Inflammatory macrophage treated with lipopolysaccharide for 4 hours (primary cell): ENCODE results near the gene SRMS.

ENCODE experiments used
- DNase-seq: peaks from one replicate; pipeline ENCODE4 v3.0.0-alpha.2; 2020

SRMS gene

DNA sequence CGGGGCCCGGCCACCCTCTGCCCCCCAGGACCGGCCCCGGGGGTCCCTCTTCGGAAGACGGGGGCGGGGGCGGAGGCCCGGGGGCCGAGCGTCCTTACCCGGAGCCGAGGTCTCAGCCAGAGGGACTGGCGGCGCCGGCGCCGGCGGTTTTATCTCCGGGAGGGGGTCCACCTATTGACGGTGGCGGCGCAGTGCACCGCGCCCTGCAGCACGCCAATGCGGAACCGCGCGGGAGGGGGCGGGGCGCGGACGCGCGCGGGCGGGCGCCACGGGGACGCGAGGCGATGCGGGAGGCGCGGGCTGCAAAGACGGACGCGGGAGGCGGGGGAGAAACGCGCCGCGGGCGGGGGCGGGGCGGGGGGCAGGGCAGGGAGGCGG is 48.6 kb downstream of the SRMS start, which contains the start of gene EEF1A2:
TSS of gene EEF1A2 (minus strand) at position 124 of the 378 bp plus-strand sequence. CDS start 1,320 bp downstream, outside the sequence.
- peak; percentile 18 for DNase-seq

DNA sequence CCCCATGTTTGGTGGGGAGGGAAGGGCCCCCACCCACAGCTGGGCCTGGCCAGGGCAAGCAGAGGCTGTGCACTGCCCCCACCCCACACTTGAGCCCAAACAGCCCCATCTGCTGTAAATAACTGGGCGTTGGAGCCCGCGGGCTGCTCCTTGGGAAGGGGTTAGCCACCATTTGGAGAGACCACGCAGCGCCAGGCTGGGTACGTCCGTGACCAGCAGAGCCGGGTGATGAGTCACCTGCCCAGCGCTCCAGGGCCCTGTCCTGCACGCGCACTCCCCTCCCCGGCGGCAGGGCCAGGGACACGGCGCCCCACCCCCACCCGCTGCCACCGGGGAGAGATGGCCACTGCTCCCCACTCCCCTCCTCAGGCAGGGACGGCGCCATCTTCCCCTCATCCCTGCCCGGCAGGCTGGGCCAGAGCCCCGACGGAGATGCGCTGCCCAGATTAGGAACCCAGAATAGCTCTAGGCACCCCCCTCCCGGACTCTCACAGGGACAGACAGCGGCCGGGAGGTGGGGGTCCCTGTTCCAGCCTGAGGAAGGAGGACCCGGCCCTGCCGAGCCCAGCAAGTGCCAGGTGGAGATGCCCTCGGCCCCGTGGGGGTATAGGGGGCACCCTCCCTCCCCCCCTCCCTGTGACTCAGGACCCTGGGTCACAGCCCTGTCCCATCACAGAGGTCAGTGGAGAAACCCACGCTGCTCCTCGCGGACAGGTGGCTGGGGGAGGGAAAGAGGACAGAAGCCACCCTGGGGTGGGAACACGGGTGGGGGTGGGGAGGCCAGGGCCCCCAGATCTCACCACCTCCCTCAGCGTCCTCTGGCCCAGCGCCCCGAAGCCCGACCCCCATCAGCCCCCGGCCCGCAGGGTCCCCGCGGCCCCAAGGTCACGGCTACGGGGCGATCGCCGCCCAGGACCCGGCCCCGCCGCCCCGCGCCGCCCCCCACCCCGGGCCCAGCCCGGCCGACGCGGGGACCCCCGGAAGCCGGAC is 49.3 kb downstream of the SRMS start:
- DNase-seq: no peak

DNA sequence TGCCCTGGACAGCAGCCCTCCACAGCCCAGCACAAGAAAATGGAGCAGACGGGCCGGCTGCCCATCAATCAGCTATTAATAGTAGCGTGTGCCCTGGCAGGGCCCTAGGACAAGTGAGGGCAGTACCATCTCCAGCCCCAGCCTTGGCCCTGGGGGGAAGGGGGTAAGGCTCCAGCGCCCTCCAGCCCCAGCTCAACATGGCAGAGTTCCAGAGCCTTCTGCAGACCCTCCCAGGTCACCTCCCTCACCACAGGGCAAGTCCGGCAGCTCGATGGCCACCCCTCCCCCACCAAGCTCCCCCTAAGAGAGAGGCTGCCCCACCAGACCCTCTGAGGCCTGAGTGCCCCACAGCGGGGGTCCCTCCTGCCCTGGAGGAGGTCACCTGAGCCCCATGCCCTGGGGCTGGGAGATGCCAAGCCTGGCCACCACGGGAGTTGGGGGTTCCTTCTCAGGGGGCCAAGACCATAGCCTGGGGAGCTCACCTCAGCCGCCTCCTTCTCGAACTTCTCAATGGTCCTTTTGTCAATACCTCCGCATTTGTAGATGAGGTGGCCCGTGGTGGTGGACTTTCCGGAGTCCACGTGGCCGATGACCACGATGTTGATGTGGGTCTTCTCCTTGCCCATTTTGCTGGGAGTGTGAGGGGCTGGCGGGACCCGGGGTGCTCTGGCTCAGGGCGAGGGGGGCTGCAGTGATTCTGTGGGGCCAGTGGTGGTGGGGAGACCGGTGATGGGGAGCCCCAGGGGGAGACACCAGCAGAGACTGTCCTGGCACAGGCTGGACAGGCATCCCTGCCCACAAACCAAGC is 50.2 kb downstream of the SRMS start:
- DNase-seq: no peak

DNA sequence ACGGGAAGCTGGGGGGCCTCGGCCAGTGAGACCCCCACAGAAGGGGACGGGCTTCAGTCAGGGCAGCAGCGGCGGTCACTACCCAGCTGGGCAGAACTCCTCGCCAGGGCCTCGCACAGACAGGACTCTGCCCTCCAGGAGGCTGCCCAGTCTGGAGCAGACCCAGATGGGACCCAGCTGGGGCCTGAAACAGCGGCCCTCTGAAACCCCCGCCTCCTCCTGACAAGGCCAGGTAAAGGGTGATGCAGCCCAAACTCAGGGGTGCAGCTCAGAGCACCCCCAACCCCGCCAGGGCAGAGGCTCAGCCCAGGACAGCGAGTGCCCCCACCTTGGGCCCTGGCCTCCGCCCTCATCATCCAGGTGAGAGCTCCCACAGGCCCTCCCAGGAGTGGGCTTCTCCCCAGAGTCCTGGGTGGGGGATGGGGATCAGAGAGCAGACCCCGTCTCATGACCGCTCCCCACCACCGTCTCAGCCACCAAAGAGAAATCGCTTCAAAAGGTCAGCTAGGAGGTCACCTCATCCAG is 50.9 kb downstream of the SRMS start:
- DNase-seq: no peak

DNA sequence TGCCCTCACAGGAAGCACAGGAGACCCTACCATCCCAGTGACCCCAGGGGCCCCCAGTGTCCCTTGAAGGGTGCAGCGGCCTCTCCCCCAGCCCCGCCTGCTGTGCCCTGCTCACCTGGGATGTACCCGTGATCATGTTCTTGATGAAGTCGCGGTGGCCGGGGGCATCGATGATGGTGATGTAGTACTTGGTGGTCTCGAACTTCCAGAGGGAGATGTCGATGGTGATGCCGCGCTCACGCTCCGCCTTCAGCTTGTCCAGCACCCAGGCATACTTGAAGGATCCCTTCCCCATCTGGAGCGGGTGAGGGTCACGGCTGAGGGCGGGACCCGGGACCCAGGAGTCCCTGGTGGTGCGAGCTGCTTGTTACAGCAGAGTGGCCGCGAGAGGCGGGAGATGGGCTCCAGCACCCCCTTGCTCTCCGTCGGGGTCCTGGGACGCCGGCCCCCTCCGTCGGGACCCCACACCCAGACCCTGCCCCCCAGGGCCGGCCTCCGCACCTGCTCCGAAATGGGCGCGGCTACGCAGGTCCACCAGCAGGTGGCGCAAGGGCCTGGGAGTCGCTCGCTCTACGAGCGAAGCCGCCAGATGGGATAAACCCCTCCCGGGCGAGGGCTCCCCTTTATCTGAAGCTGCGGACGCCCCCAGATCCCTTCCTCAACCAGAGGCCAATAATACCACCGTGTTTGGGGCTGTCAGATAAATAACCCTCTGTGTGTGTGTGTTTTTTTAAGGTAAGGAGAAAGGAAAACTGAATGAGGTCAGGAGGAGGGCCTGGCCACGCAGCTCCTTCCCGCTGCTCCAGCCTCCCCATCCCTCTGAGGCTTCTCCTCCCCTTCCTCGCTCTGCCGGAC is 51.6 kb downstream of the SRMS start:
- DNase-seq: peak; percentile 56

DNA sequence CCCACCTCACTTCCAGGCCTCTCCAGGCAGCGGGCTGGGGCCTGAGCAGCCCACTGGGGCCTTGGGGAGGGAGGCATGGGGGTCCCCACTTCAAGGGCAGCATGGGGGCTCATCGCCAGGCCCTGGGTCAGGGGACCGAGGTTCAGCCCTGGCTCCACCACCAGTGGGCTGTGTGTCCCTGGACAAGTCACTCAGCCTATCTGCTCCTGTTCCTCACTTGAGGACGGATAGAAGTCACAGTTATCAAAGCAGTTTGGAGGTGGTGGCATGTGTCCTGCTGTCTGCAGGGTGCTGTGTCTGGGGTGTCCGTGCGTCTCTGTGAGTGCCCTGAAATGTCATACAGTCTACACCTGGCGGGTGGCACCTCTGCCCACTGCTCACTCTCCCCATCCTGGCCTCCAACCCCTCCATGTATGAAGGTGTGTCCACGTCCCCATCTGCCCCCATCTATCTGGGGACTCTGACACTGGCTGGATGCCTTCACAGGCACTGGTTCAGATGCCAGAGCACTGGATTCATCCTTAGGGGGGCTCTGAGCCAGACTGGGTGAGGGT is 52.3 kb downstream of the SRMS start:
- DNase-seq: no peak

DNA sequence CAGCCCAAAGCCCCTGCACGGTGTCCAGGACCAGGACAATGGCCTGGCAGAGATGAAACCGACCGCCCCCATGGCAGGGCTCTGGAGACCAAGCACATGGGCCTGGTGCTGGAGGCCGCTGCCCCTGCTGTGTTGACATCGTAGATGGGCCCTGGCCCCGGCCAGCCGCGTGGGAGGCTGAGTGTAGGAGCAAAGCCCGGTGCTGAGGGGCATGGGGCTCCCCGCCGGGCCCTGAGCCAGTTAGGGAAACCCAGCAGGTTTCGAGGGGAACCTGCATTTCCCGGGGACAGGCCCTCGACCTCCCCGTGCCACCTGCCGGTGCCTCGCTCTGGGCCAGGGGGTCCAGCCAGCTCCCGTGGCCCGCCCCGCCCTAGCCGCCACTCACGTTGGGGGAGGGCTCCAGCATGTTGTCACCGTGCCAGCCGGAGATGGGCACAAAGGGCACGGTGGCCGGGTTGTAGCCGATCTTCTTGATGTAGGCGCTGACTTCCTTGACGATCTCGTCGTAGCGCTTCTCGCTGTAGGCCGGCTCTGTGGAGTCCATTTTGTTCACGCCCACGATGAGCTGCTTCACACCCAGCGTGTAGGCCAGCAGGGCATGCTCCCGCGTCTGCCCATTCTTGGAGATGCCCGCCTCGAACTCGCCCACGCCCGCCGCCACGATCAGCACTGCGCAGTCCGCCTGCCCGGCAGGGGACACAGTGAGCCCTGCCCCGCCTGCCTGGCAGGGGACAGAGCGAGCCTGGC is 53.0 kb downstream of the SRMS start:
- no peak for DNase-seq

DNA sequence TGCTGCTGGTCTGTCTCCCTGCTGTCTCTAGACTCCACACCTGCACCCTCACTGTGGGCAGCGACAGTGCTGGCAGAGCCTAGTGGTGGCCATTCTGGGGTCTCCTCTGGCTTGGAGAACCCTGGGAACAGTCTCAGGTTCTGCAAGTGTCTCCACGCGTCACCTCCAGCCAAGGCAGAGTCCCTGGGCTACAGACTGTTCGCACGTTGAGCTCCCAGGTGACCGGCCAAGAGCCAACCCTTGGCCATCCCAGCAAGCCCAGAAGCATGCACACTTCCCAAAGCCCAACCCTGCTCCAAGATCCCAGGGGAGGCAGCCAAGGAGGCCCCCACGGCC is 53.5 kb downstream of the SRMS start:
- no peak for DNase-seq

DNA sequence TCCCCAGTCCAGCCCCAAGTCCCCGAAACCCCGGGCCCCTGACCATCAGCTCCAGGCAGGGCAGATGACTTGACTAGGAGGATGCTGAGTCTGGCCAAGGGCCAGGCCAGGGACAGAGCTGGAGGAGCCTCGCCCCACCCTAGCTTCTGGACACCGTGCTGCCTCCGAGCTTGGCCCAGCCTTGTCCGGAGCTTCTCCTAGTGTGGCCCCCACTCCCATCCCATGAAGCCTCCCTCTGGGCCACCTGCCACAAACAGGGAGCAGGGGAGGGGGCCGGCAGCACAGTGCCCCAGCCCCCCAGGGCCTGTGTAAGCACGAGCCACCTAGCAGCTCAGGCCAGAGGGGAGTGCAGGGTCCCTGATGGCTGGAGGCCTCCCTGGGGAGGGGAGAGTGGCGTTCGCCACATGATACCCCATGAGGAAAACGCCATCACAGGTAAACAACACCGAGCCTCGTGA is 54.0 kb downstream of the SRMS start:
- DNase-seq: no peak

DNA sequence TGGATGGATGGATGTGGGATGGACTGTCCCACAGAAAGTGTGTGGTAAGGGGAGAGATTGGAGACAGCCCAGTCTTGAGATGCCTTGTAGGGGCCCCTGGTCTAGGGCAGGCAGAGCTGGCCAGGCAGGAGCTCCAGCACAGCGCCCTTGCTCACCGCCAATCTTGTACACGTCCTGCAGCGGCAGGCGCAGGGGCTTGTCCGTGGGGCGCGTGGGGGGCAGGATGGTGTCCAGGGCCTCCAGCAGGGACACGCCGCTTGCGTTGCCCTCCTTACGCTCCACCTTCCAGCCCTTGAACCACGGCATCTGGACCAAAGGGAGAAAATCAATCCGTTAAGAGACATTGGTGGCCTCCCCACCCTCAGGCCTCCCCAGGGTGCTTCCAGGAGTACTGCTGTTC is 54.6 kb downstream of the SRMS start:
- DNase-seq: no peak

DNA sequence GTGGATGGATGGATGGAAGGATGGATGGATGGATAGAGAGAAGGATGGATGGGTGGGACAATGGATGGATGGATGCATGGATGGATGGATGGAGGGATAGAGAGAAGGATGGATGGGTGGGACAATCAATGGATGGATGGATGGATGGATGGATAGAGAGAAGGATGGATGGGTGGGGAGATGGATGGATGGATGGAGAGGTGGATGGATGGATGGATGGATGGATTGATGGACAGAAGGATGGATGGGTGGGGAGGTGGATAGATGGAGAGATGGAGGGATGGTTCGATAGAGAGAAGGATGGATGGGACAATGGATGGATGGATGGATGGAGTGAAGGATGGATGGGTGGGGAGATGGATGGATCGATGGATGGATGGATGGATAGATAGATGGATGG is 55.0 kb downstream of the SRMS start:
- DNase-seq: no peak

DNA sequence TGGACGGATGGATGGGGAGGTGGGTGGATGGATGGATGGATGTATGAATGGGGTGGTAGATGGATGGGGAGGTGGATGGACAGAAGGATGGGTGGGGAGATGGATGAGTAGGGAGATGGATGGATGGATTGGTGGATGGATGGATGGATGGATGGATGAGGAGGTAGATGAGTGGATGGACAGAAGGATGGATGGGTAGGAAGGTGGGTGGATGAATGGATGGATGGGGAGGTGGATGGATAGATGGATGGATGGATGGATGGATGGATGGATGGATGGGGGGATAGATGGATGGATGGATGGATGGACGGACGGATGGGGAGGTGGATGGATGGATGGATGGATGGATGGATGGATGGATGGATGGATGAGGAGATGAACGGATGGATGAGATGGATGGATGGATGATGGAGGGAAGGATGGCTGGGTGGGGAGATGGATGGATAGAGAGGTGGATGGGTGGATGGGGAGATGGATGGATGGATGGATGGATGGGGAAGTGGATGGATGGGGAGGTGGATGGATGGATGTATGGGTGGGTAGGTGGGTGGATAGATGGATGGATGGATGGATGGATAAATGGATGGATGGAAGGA is 55.8 kb downstream of the SRMS start:
- no peak for DNase-seq

DNA sequence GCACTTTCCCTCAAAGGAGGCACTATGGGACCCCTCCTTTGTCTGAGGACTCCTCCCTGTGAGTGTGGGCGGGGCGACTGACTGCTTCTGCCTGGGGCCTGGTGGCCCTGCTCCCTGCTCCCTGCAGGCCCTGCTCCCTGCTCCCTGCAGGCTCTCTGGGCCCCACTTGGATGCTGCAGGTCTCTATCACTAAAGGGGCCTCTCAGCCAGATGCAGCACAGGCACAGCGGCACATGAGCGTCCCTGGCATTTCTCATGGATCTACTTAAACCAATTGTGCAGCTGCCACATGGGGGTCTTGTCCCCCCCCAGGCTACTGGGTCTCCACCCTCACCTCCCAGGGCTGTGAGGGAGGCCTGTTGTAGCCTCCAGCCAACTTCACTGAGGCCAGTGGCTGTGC is 56.5 kb downstream of the SRMS start:
- DNase-seq: no peak
